ENCODE data around the gene BTNL3.

The BTNL3 gene

GRCh38 chr5:181047288-181047687 is 58.6 kb downstream of the BTNL3 start:
- no peak for DNase-seq (ENCODE audit: low spot score)

GRCh38 chr5:181047921-181048320 is 59.3 kb downstream of the BTNL3 start:
- DNase-seq (ENCODE audit: low spot score) = no peak

- DNase-seq (ENCODE audit: low spot score) = no peak
These were observed 61.4 kb downstream of the BTNL3 start for GRCh38 chr5:181050016-181050415.

GRCh38 chr5:181051841-181052671 is 63.4 kb downstream of the BTNL3 start:
- DNase-seq (ENCODE audit: low spot score) = no peak

GRCh38 chr5:181052672-181053487 is 64.2 kb downstream of the BTNL3 start:
- no peak for DNase-seq (ENCODE audit: low spot score)

- no peak for DNase-seq (ENCODE audit: low spot score)
These were observed 65.0 kb downstream of the BTNL3 start for GRCh38 chr5:181053488-181054121.

GRCh38 chr5:181054138-181054537 is 65.5 kb downstream of the BTNL3 start:
- DNase-seq (ENCODE audit: low spot score) = no peak

- DNase-seq (ENCODE audit: low spot score) = no peak
These were observed 66.3 kb downstream of the BTNL3 start for GRCh38 chr5:181054871-181055459.

All from CD4-positive, alpha-beta T cell treated with Interleukin-6 at 100 ng/mL for 8 hours (primary cell).